ENCODE data around the gene PDE4B. TPM values are rescaled to one million over a fixed set of nuclear protein-coding genes. Genes with fewer than 3 reads are reported as not detected.

PDE4B gene
- total RNA-seq, 2 donors from 2014 or later, result 4.3 to 18.0 TPM

DNA sequence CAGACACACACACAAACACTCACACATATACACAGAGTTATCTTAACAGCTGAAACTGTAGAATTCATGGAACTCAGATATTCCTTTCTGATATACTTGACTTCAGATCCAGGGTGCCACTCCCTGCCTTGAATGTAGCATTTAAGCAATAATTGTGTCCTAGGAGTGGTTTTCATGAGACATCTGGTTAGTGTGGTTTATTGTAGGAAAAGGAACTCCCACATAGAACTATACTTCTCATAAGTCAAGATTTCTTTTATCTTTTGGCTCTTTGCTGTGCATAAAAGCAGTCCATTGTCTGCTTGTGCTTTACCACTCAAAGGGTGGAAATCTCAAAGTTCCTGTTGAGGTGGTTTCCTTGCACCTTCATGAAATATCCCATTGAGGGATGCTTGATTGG, 468.7 kb downstream of the PDE4B start:
- no peak overlapping the region for H3K9ac ChIP-seq (ENCODE audit: extremely low read depth, low read length, poor library complexity, severe bottlenecking)
- H3K4me1 ChIP-seq (ENCODE audit: control insufficient read depth, insufficient read depth, low read length), result peaks cover 9% of the 10 kb centered on the region
- no peaks in the 10 kb centered on the region for H3K36me3 Mint-ChIP-seq (ENCODE audit: low read depth)
- peaks cover 14% of the 10 kb centered on the region for H3K4me1 Mint-ChIP-seq
- no peaks in the 10 kb centered on the region for H3K9me3 Mint-ChIP-seq
- H3K27me3 Mint-ChIP-seq (ENCODE audit: insufficient read depth), result no peaks in the 10 kb centered on the region
- H3K4me3 Mint-ChIP-seq, result no peak overlapping the region
- H3K27ac ChIP-seq (ENCODE audit: low read depth, low read length), result no peak overlapping the region
- no peak overlapping the region for H3K4me3 ChIP-seq (ENCODE audit: low read length)
- no peaks in the 10 kb centered on the region for H3K9me3 ChIP-seq (ENCODE audit: control insufficient read depth, low read length)
- TF ChIP-seq, protein P1, sequence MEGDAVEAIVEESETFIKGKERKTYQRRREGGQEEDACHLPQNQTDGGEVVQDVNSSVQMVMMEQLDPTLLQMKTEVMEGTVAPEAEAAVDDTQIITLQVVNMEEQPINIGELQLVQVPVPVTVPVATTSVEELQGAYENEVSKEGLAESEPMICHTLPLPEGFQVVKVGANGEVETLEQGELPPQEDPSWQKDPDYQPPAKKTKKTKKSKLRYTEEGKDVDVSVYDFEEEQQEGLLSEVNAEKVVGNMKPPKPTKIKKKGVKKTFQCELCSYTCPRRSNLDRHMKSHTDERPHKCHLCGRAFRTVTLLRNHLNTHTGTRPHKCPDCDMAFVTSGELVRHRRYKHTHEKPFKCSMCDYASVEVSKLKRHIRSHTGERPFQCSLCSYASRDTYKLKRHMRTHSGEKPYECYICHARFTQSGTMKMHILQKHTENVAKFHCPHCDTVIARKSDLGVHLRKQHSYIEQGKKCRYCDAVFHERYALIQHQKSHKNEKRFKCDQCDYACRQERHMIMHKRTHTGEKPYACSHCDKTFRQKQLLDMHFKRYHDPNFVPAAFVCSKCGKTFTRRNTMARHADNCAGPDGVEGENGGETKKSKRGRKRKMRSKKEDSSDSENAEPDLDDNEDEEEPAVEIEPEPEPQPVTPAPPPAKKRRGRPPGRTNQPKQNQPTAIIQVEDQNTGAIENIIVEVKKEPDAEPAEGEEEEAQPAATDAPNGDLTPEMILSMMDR (conservative IDR thresholded peaks at IDR 0.05), result no peak
- no peaks in the 10 kb centered on the region for H3K36me3 ChIP-seq (ENCODE audit: control insufficient read depth, insufficient read depth, low read length)
- no peaks in the 10 kb centered on the region for H3K27me3 ChIP-seq (ENCODE audit: control insufficient read depth, insufficient read depth, low read length, poor library complexity, severe bottlenecking)
- no peak overlapping the region for H3K27ac Mint-ChIP-seq
- no peak for DNase-seq

DNA sequence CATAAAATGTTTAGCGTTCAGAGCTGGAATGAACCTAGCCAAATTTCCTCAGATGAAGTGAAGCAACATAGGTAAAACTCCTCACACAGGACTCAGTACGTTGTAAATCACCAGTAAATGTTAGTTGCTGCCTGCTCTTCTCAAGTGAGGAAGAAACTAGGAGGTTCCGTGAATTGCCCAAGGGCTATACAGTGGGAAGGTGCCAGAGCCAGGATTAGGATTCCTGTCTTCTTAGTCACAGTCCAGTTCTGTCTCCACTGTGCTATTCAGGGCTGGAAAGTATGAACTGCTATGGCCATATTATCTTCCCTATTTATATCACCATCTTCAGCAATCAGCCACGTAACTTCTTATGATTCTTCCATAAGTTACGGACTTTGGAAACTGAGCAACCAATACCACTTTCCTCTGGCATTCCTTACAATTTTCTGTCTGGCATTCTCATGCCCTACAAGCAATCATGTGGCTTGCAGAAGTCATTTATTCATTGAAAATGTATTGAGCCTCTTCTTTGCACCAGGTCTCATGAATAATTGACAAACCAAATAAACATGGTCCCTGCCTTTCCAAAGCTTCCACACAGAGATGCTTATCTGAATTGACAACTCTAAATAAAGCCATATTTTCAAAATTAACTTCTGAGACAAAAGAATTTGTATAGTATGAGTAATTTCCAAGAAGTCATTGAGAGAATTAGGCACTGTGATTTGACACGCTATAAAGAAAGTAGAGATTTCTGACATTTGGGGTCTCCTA, 469.7 kb downstream of the PDE4B start:
- Mint-ChIP-seq H3K4me1 (peaks cover 17% of the 10 kb centered on the region), H3K27ac (no peak overlapping the region), H3K4me3 (no peak overlapping the region), H3K9me3 (no peaks in the 10 kb centered on the region), H3K36me3 (ENCODE audit: low read depth) (no peaks in the 10 kb centered on the region), H3K27me3 (ENCODE audit: insufficient read depth) (no peaks in the 10 kb centered on the region)
- TF ChIP-seq, protein P1 (conservative IDR thresholded peaks at IDR 0.05), result no peak
- Histone ChIP-seq H3K4me3 (ENCODE audit: low read length) (no peak overlapping the region), H3K27me3 (ENCODE audit: control insufficient read depth, insufficient read depth, low read length, poor library complexity, severe bottlenecking) (no peaks in the 10 kb centered on the region), H3K27ac (ENCODE audit: low read depth, low read length) (no peak overlapping the region), H3K9me3 (ENCODE audit: control insufficient read depth, low read length) (no peaks in the 10 kb centered on the region), H3K4me1 (ENCODE audit: control insufficient read depth, insufficient read depth, low read length) (peaks cover 9% of the 10 kb centered on the region), H3K36me3 (ENCODE audit: control insufficient read depth, insufficient read depth, low read length) (no peaks in the 10 kb centered on the region), H3K9ac (ENCODE audit: extremely low read depth, low read length, poor library complexity, severe bottlenecking) (no peak overlapping the region)
- 85 to 93% methylated on average over 3 to 6 of the region's 6 CpGs for WGBS, 2 experiments (ENCODE audit: insufficient coverage in 1 of 2, insufficient read length in 1 of 2)
- no peak for DNase-seq

GRCh38 chr1:66265268-66265667, 472.6 kb downstream of the PDE4B start:
- no peak overlapping the region for H3K4me3 Mint-ChIP-seq

More at GRCh38 chr1:66265268-66265667, 472.6 kb downstream of the PDE4B start:
- no peak for DNase-seq
- H3K36me3 Mint-ChIP-seq (ENCODE audit: low read depth), result no peaks in the 10 kb centered on the region
- Histone ChIP-seq H3K27me3 (ENCODE audit: control insufficient read depth, insufficient read depth, low read length, poor library complexity, severe bottlenecking) (no peaks in the 10 kb centered on the region), H3K36me3 (ENCODE audit: control insufficient read depth, insufficient read depth, low read length) (no peaks in the 10 kb centered on the region), H3K9me3 (ENCODE audit: control insufficient read depth, low read length) (no peaks in the 10 kb centered on the region), H3K4me3 (ENCODE audit: low read length) (no peak overlapping the region), H3K4me1 (ENCODE audit: control insufficient read depth, insufficient read depth, low read length) (no peaks in the 10 kb centered on the region), H3K27ac (ENCODE audit: low read depth, low read length) (no peak overlapping the region), H3K9ac (ENCODE audit: extremely low read depth, low read length, poor library complexity, severe bottlenecking) (no peak overlapping the region)
- WGBS, 2 experiments (ENCODE audit: insufficient coverage in 1 of 2, insufficient read length in 1 of 2), result 93 to 100% methylated on average over 1 to 2 of the region's 2 CpGs
- H3K27me3 Mint-ChIP-seq (ENCODE audit: insufficient read depth), result no peaks in the 10 kb centered on the region
- peaks cover 10% of the 10 kb centered on the region for H3K4me1 Mint-ChIP-seq
- no peak overlapping the region for H3K27ac Mint-ChIP-seq
- TF ChIP-seq, protein P1 (conservative IDR thresholded peaks at IDR 0.05), result no peak
- no peaks in the 10 kb centered on the region for H3K9me3 Mint-ChIP-seq

Measured in endodermal cell (in vitro differentiated cells).